Measurements from ENCODE around the gene EGFL6.

Gene EGFL6

DNA sequence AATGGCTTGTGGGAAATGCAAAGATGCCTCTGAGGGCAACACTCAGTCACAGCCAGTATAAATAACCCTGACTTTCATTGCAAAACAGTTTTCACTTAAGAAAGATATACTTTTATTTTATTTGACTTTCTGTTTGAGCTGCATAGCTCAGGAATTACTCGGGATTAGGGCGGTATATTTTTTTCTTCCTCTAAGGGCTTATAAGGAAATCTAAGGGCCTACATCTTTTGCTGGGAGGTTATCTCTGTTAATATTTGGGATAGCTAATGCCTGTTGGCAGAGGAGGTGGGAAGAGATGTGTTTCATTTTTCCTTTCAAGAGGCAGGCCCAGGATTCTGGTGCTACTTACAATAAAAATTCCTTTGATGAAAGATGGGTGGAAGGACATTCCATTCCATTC, 28.8 kb upstream of the EGFL6 start:
- DNase-seq, result no peak

DNA sequence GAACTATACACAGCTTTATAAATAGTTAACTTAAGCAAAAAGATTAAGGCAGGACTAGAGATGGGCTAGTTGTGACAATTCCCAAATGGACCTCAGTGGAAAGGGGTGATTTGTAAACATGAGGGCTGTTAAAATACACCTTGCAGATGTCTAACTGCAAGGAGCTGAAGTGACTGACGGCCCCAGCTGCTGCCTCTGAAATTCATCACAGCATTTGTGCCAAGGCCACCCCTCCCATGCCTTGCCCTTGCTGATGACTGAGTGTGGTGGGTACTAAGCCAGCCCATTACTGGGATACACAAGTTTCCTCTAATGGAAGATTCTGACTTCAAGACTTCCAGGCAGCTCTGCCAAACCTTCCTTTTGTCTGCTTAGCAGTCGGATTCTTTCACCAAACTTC, 23.7 kb upstream of the EGFL6 start:
- H3K27me3 ChIP-seq (ENCODE audit: insufficient read depth, low read length), result no peaks in the 10 kb centered on the region
- H4K12ac ChIP-seq (ENCODE audit: low read depth, low read length), result no peak overlapping the region
- no peaks in the 10 kb centered on the region for H3K79me1 ChIP-seq (ENCODE audit: low read length)

More for the DNA sequence above, 28.8 kb upstream of the EGFL6 start:
- H3K4me1 ChIP-seq (ENCODE audit: control insufficient read depth in 1 of 2, insufficient read depth in 2 of 2, low read length in 2 of 2), result no peaks in the 10 kb centered on the region
- no peak overlapping the region for H2BK120ac ChIP-seq (ENCODE audit: insufficient read depth, low read length, poor library complexity)
- no peaks in the 10 kb centered on the region for H3K79me2 ChIP-seq (ENCODE audit: control insufficient read depth, insufficient read depth, low read length, poor library complexity)
- no peak overlapping the region for H3K14ac ChIP-seq (ENCODE audit: low read length)
- H3K27me3 ChIP-seq (ENCODE audit: insufficient read depth, low read length), result no peaks in the 10 kb centered on the region
- no peaks in the 10 kb centered on the region for H3K36me3 ChIP-seq (ENCODE audit: control insufficient read depth in 1 of 2, insufficient read depth in 2 of 2, low read length in 2 of 2)
- H2BK5ac ChIP-seq (ENCODE audit: low read depth, low read length, poor library complexity), result no peak overlapping the region
- no peak overlapping the region for H3K18ac ChIP-seq (ENCODE audit: low read length)
- no peak overlapping the region for H4K8ac ChIP-seq (ENCODE audit: low read depth, low read length)
- H3K79me1 ChIP-seq (ENCODE audit: low read length), result no peaks in the 10 kb centered on the region
- no peak overlapping the region for H3K9ac ChIP-seq (ENCODE audit: low read length)
- H3K4me3 ChIP-seq (ENCODE audit: low read depth, low read length), result no peak overlapping the region
- H4K12ac ChIP-seq (ENCODE audit: low read depth, low read length), result no peak overlapping the region
- no peaks in the 10 kb centered on the region for H3K9me3 ChIP-seq (ENCODE audit: insufficient read depth, low read depth, low read length)
- no peak overlapping the region for H2AFZ ChIP-seq (ENCODE audit: insufficient read depth, low read length, poor library complexity)
- H3K23ac ChIP-seq (ENCODE audit: low read length), result no peak overlapping the region
- no peak overlapping the region for H3K4me2 ChIP-seq (ENCODE audit: low read length)
- H3K27ac ChIP-seq (ENCODE audit: low read depth, low read length), result no peak overlapping the region
- no peak overlapping the region for H3K4ac ChIP-seq (ENCODE audit: low read depth, low read length)
- H2BK12ac ChIP-seq (ENCODE audit: low read length), result no peak overlapping the region
- no peak overlapping the region for H4K91ac ChIP-seq (ENCODE audit: low read depth, low read length)
- no CpG with 5 or more reads among the region's 2 CpGs for WGBS (ENCODE audit: extremely low coverage, insufficient coverage, insufficient read length)
- H2AK5ac ChIP-seq (ENCODE audit: low read length), result no peak overlapping the region

DNA sequence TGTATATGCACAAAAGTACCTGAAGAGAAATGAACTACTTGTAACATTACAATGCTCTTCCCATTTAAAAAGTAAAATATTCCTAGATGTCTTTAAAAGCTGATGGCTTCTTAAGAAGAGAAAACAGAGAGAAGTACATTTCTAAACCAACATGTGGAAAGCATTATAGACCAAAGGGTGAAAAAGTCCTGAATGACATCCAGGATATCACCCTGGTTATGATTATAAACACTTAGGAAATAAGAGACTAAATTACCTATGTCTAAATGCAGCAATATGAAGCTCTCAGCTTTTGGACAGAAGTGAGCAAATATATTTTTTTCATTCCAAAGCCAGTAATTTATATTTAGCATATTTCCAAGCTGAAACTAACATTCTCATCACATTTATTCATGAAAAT, 21.7 kb upstream of the EGFL6 start:
- no peak overlapping the region for H3K14ac ChIP-seq (ENCODE audit: low read length)
- no peak for DNase-seq
- no peaks in the 10 kb centered on the region for H3K36me3 ChIP-seq (ENCODE audit: control insufficient read depth in 1 of 2, insufficient read depth in 2 of 2, low read length in 2 of 2)
- H3K4me1 ChIP-seq (ENCODE audit: control insufficient read depth in 1 of 2, insufficient read depth in 2 of 2, low read length in 2 of 2), result peaks cover 0 to 1% of the 10 kb centered on the region in 2 experiments
- H3K9ac ChIP-seq (ENCODE audit: low read length), result no peak overlapping the region
- H3K18ac ChIP-seq (ENCODE audit: low read length), result no peak overlapping the region
- H3K23ac ChIP-seq (ENCODE audit: low read length), result no peak overlapping the region
- H3K79me2 ChIP-seq (ENCODE audit: control insufficient read depth, insufficient read depth, low read length, poor library complexity), result no peaks in the 10 kb centered on the region
- H3K79me1 ChIP-seq (ENCODE audit: low read length), result peaks cover 1% of the 10 kb centered on the region
- H3K4me2 ChIP-seq (ENCODE audit: low read length), result no peak overlapping the region
- no peak overlapping the region for H4K8ac ChIP-seq (ENCODE audit: low read depth, low read length)
- no peak overlapping the region for H2AFZ ChIP-seq (ENCODE audit: insufficient read depth, low read length, poor library complexity)
- no peaks in the 10 kb centered on the region for H3K27me3 ChIP-seq (ENCODE audit: insufficient read depth, low read length)
- no peak overlapping the region for H3K4me3 ChIP-seq (ENCODE audit: low read depth, low read length)
- no peak overlapping the region for H2AK5ac ChIP-seq (ENCODE audit: low read length)
- H4K12ac ChIP-seq (ENCODE audit: low read depth, low read length), result no peak overlapping the region
- H2BK120ac ChIP-seq (ENCODE audit: insufficient read depth, low read length, poor library complexity), result no peak overlapping the region
- no peak overlapping the region for H2BK5ac ChIP-seq (ENCODE audit: low read depth, low read length, poor library complexity)
- H3K4ac ChIP-seq (ENCODE audit: low read depth, low read length), result no peak overlapping the region
- H4K91ac ChIP-seq (ENCODE audit: low read depth, low read length), result no peak overlapping the region
- H3K9me3 ChIP-seq (ENCODE audit: insufficient read depth, low read depth, low read length), result no peaks in the 10 kb centered on the region
- no peak overlapping the region for H3K27ac ChIP-seq (ENCODE audit: low read depth, low read length)
- no peak overlapping the region for H2BK12ac ChIP-seq (ENCODE audit: low read length)

More for the DNA sequence above, 23.7 kb upstream of the EGFL6 start:
- Histone ChIP-seq H3K14ac (ENCODE audit: low read length) (no peak overlapping the region), H3K4ac (ENCODE audit: low read depth, low read length) (no peak overlapping the region), H2AFZ (ENCODE audit: insufficient read depth, low read length, poor library complexity) (no peak overlapping the region), H2BK5ac (ENCODE audit: low read depth, low read length, poor library complexity) (no peak overlapping the region), H4K91ac (ENCODE audit: low read depth, low read length) (no peak overlapping the region), H3K4me1 (ENCODE audit: control insufficient read depth in 1 of 2, insufficient read depth in 2 of 2, low read length in 2 of 2) (no peaks in the 10 kb centered on the region), H3K36me3 (ENCODE audit: control insufficient read depth in 1 of 2, insufficient read depth in 2 of 2, low read length in 2 of 2) (no peaks in the 10 kb centered on the region), H3K79me2 (ENCODE audit: control insufficient read depth, insufficient read depth, low read length, poor library complexity) (no peaks in the 10 kb centered on the region), H2AK5ac (ENCODE audit: low read length) (no peak overlapping the region), H3K9ac (ENCODE audit: low read length) (no peak overlapping the region), H3K23ac (ENCODE audit: low read length) (no peak overlapping the region), H2BK120ac (ENCODE audit: insufficient read depth, low read length, poor library complexity) (no peak overlapping the region), H3K27ac (ENCODE audit: low read depth, low read length) (no peak overlapping the region), H2BK12ac (ENCODE audit: low read length) (no peak overlapping the region), H3K4me2 (ENCODE audit: low read length) (no peak overlapping the region), H4K8ac (ENCODE audit: low read depth, low read length) (no peak overlapping the region), H3K4me3 (ENCODE audit: low read depth, low read length) (no peak overlapping the region), H3K18ac (ENCODE audit: low read length) (no peak overlapping the region), H3K9me3 (ENCODE audit: insufficient read depth, low read depth, low read length) (no peaks in the 10 kb centered on the region)
- no CpG with 5 or more reads among the region's 2 CpGs for WGBS (ENCODE audit: extremely low coverage, insufficient coverage, insufficient read length)
- no peak for DNase-seq

DNA sequence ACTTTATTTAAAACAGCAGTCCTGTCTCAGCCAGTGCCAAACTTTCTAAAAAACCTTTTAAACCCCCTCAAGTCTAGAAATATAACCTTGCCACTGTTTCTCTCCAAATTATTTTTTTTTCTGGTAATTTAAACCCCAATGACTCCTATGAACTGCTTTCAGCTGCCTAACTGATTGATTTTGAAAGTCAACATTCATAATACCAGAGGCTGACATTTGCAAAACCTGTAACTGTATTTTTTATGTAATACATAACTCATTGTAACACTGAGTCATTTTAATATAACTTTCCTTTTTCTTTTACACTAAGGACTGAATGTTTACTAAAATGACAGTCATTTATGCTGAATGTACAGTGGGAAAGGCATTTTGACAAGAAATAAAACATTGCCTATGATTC, 19.1 kb upstream of the EGFL6 start:
- Histone ChIP-seq H3K4ac (ENCODE audit: low read depth, low read length) (no peak overlapping the region), H3K27ac (ENCODE audit: low read depth, low read length) (no peak overlapping the region), H4K8ac (ENCODE audit: low read depth, low read length) (no peak overlapping the region), H2BK120ac (ENCODE audit: insufficient read depth, low read length, poor library complexity) (no peak overlapping the region), H3K14ac (ENCODE audit: low read length) (no peak overlapping the region), H3K4me1 (ENCODE audit: control insufficient read depth in 1 of 2, insufficient read depth in 2 of 2, low read length in 2 of 2) (peaks cover 0 to 3% of the 10 kb centered on the region in 2 experiments), H3K18ac (ENCODE audit: low read length) (no peak overlapping the region), H3K23ac (ENCODE audit: low read length) (no peak overlapping the region), H3K36me3 (ENCODE audit: control insufficient read depth in 1 of 2, insufficient read depth in 2 of 2, low read length in 2 of 2) (no peaks in the 10 kb centered on the region), H2AFZ (ENCODE audit: insufficient read depth, low read length, poor library complexity) (no peak overlapping the region), H2BK5ac (ENCODE audit: low read depth, low read length, poor library complexity) (no peak overlapping the region), H3K79me1 (ENCODE audit: low read length) (peaks cover 2% of the 10 kb centered on the region), H4K12ac (ENCODE audit: low read depth, low read length) (no peak overlapping the region), H2BK12ac (ENCODE audit: low read length) (no peak overlapping the region), H3K9me3 (ENCODE audit: insufficient read depth, low read depth, low read length) (no peaks in the 10 kb centered on the region), H2AK5ac (ENCODE audit: low read length) (no peak overlapping the region), H3K4me3 (ENCODE audit: low read depth, low read length) (no peak overlapping the region), H3K79me2 (ENCODE audit: control insufficient read depth, insufficient read depth, low read length, poor library complexity) (no peaks in the 10 kb centered on the region), H4K91ac (ENCODE audit: low read depth, low read length) (no peak overlapping the region), H3K9ac (ENCODE audit: low read length) (no peak overlapping the region), H3K27me3 (ENCODE audit: insufficient read depth, low read length) (no peaks in the 10 kb centered on the region), H3K4me2 (ENCODE audit: low read length) (no peak overlapping the region)
- no peak for DNase-seq

DNA sequence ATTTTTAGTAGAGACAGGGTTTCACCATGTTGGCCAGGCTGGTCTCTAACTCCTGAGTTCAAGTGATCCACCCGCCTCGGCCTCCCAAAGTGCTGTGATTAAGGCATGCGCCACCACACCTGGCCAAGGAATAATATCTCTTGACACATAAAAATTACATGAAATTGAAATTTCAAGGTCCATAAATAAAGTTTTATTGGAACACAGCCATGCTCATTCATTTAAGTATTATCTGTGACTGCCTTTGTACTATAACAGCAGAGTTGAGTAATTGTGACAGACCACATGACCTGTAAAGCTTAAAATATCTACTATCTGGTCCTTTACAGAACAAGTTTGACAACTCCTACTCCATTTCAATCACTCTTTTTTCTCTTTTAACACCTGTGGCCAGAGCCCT, 17.8 kb upstream of the EGFL6 start:
- no peak for DNase-seq
- no peak overlapping the region for H2BK5ac ChIP-seq (ENCODE audit: low read depth, low read length, poor library complexity)
- no peak overlapping the region for H2AFZ ChIP-seq (ENCODE audit: insufficient read depth, low read length, poor library complexity)
- peaks cover 2% of the 10 kb centered on the region for H3K79me1 ChIP-seq (ENCODE audit: low read length)
- no peak overlapping the region for H4K8ac ChIP-seq (ENCODE audit: low read depth, low read length)
- H3K14ac ChIP-seq (ENCODE audit: low read length), result no peak overlapping the region
- H2BK120ac ChIP-seq (ENCODE audit: insufficient read depth, low read length, poor library complexity), result no peak overlapping the region
- H3K9ac ChIP-seq (ENCODE audit: low read length), result no peak overlapping the region
- no peaks in the 10 kb centered on the region for H3K27me3 ChIP-seq (ENCODE audit: insufficient read depth, low read length)
- H3K4me2 ChIP-seq (ENCODE audit: low read length), result no peak overlapping the region
- H3K23ac ChIP-seq (ENCODE audit: low read length), result no peak overlapping the region
- no peak overlapping the region for H2AK5ac ChIP-seq (ENCODE audit: low read length)
- no peak overlapping the region for H3K4me3 ChIP-seq (ENCODE audit: low read depth, low read length)
- H3K9me3 ChIP-seq (ENCODE audit: insufficient read depth, low read depth, low read length), result no peaks in the 10 kb centered on the region
- no peaks in the 10 kb centered on the region for H3K79me2 ChIP-seq (ENCODE audit: control insufficient read depth, insufficient read depth, low read length, poor library complexity)
- H2BK12ac ChIP-seq (ENCODE audit: low read length), result no peak overlapping the region
- no peak overlapping the region for H4K91ac ChIP-seq (ENCODE audit: low read depth, low read length)
- H3K4ac ChIP-seq (ENCODE audit: low read depth, low read length), result no peak overlapping the region
- no peak overlapping the region for H3K18ac ChIP-seq (ENCODE audit: low read length)
- WGBS (ENCODE audit: extremely low coverage, insufficient coverage, insufficient read length), result no CpG with 5 or more reads among the region's 3 CpGs
- no peaks in the 10 kb centered on the region for H3K36me3 ChIP-seq (ENCODE audit: control insufficient read depth in 1 of 2, insufficient read depth in 2 of 2, low read length in 2 of 2)
- H4K12ac ChIP-seq (ENCODE audit: low read depth, low read length), result no peak overlapping the region
- peaks cover 0 to 3% of the 10 kb centered on the region in 2 experiments for H3K4me1 ChIP-seq (ENCODE audit: control insufficient read depth in 1 of 2, insufficient read depth in 2 of 2, low read length in 2 of 2)
- peak overlapping the region; percentile 60 for H3K27ac ChIP-seq (ENCODE audit: low read depth, low read length)
